ENCODE results near the gene SYDE2.

GRCh38 chr1:85188530-85188929, 12.3 kb downstream of the SYDE2 start:
- no peak for TF ChIP-seq CTCF (IDR thresholded peaks at IDR 0.05; ENCODE audit: low read length)
- TF ChIP-seq EZH2 (optimal IDR thresholded peaks at IDR 0.05; ENCODE audit: low read depth, low read length) = no peak

All from MM.1S (cell line).